Stomach (tissue), 9 donors: ENCODE results near the gene AATK. TPM values are rescaled to one million over a fixed set of nuclear protein-coding genes. Genes with fewer than 3 reads are reported as not detected.

Source experiments
- DNase-seq, 2 donors: peaks; one replicate each; pipeline versions ENCODE4 v3.0.0 to v3.0.0-alpha.2; 2013 to 2019
- H3K27ac ChIP-seq, 5 donors: fragments of 200-600 bp in 4 of 5; sonication (generic) in 4 of 5; one replicate each; pipeline ENCODE4 v1.5.1; 2013 to 2019; ENCODE audit warnings: mild to moderate bottlenecking in 1 of 5, moderate library complexity in 1 of 5
- H3K27me3 ChIP-seq, 3 donors: fragments of 200-600 bp; sonication (generic); one replicate each; pipeline ENCODE4 v1.5.1; 2017 to 2019; ENCODE audit warnings: mixed run types in 1 of 3
- H3K36me3 ChIP-seq, 4 donors: fragments of 200-600 bp; sonication (generic); 1 replicate in 3 of 4; 2 replicates in 1 of 4; pipeline ENCODE4 v1.5.1; 2016 to 2019
- H3K4me1 ChIP-seq, 4 donors: fragments of 200-600 bp; sonication (generic); one replicate each; pipeline ENCODE4 v1.5.1; 2016 to 2019
- H3K4me3 ChIP-seq, 4 donors: fragments of 200-600 bp; sonication (generic) in 3 of 4; one replicate each; pipeline ENCODE4 v1.5.1; 2016 to 2019; ENCODE audit warnings: mild to moderate bottlenecking in 1 of 4
- H3K9me3 ChIP-seq, 4 donors: fragments of 200-600 bp; sonication (generic); one replicate each; pipeline ENCODE4 v1.5.1; 2016 to 2019
- EP300 ChIP-seq: sonication (generic); formaldehyde crosslinking; IDR thresholded peaks from one replicate; pipeline ENCODE4 v1.6.1; 2017; ENCODE audit warnings: antibody characterized with exemption
- POLR2A ChIP-seq, 4 donors: fragments of 450-650 bp; IDR thresholded peaks; one replicate each; pipeline ENCODE4 v1.6.1; 2016; ENCODE audit warnings: antibody characterized with exemption in 4 of 4, control low read depth in 2 of 4, mild to moderate bottlenecking in 1 of 4, moderate library complexity in 1 of 4
- POLR2AphosphoS5 ChIP-seq, 3 donors: sonication (generic); formaldehyde crosslinking; IDR thresholded peaks; one replicate each; pipeline ENCODE4 v1.6.1; 2016; ENCODE audit warnings: antibody characterized with exemption in 3 of 3
- WGBS, 5 donors: extraction: QIAGEN DNeasy Blood & Tissue Kit in 3 of 5; methylation state at CpG; one replicate each; pipeline versions ENCODE4 v1.1.5 to v1.1.7; 2013 to 2018; 5-methylcytosine and 5-hydroxymethylcytosine counted together
- intact Hi-C: fragments of 100-400 bp; cut with DNase I; formaldehyde crosslinking; loops from one replicate; pipeline ENCODE4 v1.15.1; 2023; ENCODE audit warnings: low total_unique reads
- polyA plus RNA-seq, 3 donors: library from polyadenylated mRNA; stranded (reverse); fragments of 200-250 nt; gene quantifications; one replicate each; pipeline ENCODE4 v1.2.3, GENCODE V29; 2013
- total RNA-seq, 5 donors: library from RNA; depleted of rRNA; stranded (reverse); fragments of >200 nt; gene quantifications; one replicate each; pipeline versions ENCODE4 v1.1.0 to v1.2.3, GENCODE V29; 2014 to 2016
- TF ChIP-seq, protein P1 (sequence below), 7 experiments: fragments of 450-650 bp in 4 of 7; fragments of 200-600 bp in 3 of 7; sonication (generic) in 3 of 7; IDR thresholded peaks; one replicate each; pipeline ENCODE4 v1.5.1; 2016 to 2019; ENCODE audit warnings: antibody characterized with exemption in 7 of 7, control low read depth in 2 of 7, mild to moderate bottlenecking in 1 of 7
- donor health status: healthy with polysubstance abuse.
- donor health status: Bipolar disorder and iron deficiency.
- donor health status: healthy.

AATK gene
- total and polyA plus RNA-seq, 8 donors: 0.87 to 31.7 (median 7.3) TPM

DNA sequence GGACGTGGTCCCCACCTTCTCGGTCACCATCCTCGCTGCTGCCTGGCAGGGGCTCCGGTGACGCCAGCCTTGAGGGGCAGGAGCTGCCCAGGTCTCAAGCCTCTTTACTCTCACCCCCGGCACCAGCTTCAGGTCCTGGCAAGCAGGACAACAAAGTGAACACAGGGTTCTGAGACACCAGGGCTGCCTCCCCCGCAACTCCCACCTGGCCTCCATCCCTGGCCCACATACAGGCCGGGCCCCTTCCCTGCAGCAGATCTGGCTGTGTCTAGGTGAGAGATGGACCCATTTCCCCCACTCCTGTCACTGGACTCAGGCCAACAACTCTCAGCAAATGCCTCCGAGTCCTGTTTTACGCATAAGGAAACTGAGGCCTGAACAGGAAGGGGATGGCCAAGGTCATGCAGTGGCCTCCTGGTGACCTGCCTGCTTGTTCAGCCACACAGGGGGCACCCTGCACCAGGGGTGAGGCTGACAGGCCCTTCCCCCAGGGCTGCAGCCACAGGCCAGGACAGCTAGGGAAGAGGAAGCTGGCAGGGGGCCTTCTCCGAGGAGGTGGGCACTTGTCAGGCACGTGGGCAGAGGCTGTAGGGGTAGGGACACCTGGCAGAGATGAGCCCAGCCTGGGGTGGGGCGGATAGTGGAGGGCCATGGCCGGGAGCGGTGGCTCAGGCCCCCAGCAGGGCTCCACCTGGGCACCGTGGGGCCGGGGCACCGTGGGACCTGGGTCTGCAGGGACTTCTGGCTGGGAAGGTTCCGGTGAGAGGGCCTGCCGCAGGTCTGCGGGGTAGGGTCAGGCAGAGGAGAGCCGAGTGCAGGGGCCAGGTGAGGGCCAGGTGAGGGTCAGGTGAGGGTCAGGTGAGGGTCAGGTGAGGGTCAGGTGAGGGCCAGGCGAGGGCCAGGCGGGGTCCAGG lies 47.5 kb downstream of the AATK start:
- TF ChIP-seq POLR2AphosphoS5 (IDR thresholded peaks at IDR 0.05): no peak
- TF ChIP-seq EP300: no peak
- TF ChIP-seq, protein P1, sequence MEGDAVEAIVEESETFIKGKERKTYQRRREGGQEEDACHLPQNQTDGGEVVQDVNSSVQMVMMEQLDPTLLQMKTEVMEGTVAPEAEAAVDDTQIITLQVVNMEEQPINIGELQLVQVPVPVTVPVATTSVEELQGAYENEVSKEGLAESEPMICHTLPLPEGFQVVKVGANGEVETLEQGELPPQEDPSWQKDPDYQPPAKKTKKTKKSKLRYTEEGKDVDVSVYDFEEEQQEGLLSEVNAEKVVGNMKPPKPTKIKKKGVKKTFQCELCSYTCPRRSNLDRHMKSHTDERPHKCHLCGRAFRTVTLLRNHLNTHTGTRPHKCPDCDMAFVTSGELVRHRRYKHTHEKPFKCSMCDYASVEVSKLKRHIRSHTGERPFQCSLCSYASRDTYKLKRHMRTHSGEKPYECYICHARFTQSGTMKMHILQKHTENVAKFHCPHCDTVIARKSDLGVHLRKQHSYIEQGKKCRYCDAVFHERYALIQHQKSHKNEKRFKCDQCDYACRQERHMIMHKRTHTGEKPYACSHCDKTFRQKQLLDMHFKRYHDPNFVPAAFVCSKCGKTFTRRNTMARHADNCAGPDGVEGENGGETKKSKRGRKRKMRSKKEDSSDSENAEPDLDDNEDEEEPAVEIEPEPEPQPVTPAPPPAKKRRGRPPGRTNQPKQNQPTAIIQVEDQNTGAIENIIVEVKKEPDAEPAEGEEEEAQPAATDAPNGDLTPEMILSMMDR (IDR thresholded peaks at IDR 0.05): no peak
- no peak for TF ChIP-seq POLR2A (IDR thresholded peaks at IDR 0.05)
- Histone ChIP-seq H3K4me3 (peak overlapping the region in 3 of 4 donors; percentile 41 to 45 (median 44)), H3K4me1 (peaks cover 17 to 40% (median 26%) of the 10 kb centered on the region in 4 donors), H3K27ac (peak overlapping the region in 3 of 5 donors; percentile 24 to 82 (median 68)), H3K9me3 (no peaks in the 10 kb centered on the region), H3K27me3 (peaks cover 0 to 22% (median 0%) of the 10 kb centered on the region in 3 donors), H3K36me3 (peaks cover 8 to 46% (median 26%) of the 10 kb centered on the region in 4 donors)
- no peak for DNase-seq
- intact Hi-C loops: no loop called here
- 43 to 59% (median 57%) methylated on average over 18 to 24 of the region's 24 CpGs for WGBS, 5 donors

DNA sequence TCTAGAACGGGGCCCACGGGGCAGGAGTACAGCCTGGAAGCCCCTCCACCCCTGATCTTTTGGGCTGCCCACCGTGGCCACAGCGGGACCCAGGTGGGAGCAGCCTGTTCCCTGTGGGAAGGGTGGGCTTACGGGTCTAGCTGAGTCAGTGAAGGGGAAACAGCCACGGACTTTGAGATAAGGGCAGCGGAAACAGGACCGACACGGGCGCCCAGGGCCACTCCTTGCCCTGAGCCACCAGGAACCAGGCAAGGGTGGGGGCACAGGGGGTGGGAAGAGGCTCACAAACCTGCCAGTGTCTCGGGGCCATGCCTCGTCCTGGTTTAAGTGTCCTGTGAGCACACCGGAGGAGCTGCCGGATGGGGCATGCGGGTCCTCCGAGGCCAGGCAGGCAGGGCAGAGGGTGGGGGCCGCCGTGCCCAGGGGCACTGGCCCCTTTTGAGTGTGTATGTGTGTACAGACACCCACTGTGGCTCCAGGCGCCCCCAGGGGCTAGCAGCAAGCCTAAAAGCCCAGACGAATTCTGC lies 48.3 kb downstream of the AATK start:
- no peaks in the 10 kb centered on the region for H3K9me3 ChIP-seq
- 45 to 69% (median 60%) methylated on average over 14 to 20 of the region's 20 CpGs for WGBS, 5 donors
- intact Hi-C loops: no loop called here
- no peak overlapping the region for H3K4me3 ChIP-seq
- no peak for TF ChIP-seq EP300
- TF ChIP-seq POLR2AphosphoS5 (IDR thresholded peaks at IDR 0.05): no peak
- peaks cover 0 to 15% (median 0%) of the 10 kb centered on the region in 3 donors for H3K27me3 ChIP-seq
- peaks cover 17 to 40% (median 26%) of the 10 kb centered on the region in 4 donors for H3K4me1 ChIP-seq
- DNase-seq: no peak
- H3K36me3 ChIP-seq: peaks cover 8 to 51% (median 32%) of the 10 kb centered on the region in 4 donors
- peak overlapping the region in 3 of 5 donors; percentile 3 to 24 (median 14) for H3K27ac ChIP-seq

DNA sequence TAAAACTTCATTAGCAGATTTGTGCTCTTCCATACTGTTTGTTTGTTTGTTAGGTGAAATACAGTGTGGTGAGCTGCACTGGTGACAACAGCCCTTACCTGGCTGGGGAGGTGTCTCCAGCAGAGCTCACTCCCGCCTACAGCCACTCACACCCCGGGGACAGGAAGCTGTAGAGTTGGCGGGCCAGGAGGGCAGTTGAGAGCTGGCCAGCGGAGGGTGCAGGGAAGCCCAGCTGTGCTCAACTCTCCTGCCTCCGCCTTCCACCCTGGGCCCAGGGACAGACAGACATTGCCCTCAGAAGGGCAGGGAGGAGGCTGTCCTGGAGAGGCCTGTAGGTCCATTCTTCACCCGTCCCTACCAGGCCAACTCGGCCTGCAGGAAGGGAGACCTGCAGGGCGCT lies 49.3 kb downstream of the AATK start:
- H3K9me3 ChIP-seq: no peaks in the 10 kb centered on the region
- intact Hi-C loops: no loop called here
- 47 to 66% (median 57%) methylated on average over 6 to 8 of the region's 8 CpGs for WGBS, 5 donors
- H3K27ac ChIP-seq: no peak overlapping the region
- peaks cover 0 to 6% (median 0%) of the 10 kb centered on the region in 3 donors for H3K27me3 ChIP-seq
- TF ChIP-seq POLR2A (IDR thresholded peaks at IDR 0.05) (no peak), EP300 (no peak), POLR2AphosphoS5 (IDR thresholded peaks at IDR 0.05) (no peak)
- TF ChIP-seq, protein P1 (IDR thresholded peaks at IDR 0.05): no peak
- DNase-seq: peak in 1 of 2 donors; percentile 67
- H3K4me3 ChIP-seq: no peak overlapping the region
- peaks cover 17 to 40% (median 26%) of the 10 kb centered on the region in 4 donors for H3K4me1 ChIP-seq
- H3K36me3 ChIP-seq: peaks cover 15 to 55% (median 42%) of the 10 kb centered on the region in 4 donors

DNA sequence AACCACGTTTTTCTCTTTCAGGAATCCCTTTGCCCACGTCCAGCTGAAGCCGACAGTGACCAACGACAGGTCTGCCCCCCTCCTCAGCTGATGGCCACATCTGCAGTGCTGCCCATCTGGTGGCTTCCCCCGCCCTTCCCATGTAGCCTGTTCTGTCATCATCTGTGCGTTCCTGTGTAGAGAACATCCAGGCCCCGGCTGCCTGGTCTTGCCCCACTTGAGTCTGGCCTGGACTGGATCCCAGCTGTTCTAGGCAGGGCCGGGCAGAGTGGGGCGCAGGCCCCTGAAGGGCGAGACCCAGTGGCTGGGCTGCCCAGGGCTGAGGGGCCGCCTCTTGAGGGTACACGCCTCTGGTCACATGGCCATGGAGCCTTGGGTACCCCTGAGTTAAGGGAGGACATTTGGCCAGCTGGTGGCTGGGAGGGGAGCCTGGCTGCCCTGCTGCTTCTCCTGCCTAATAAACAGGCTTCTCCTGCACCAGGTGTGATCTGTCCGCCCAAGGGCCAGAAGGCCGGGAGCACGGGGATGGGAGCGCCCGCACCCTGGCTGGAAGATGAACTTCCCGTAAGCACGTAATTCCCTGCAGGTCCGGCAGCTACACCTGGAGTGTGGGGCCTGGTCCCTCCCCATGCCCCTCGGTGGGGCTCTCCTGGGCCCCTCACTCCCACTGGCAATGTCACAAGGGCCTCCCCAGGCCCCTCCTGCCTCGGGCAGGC lies 50.1 kb downstream of the AATK start:
- TF ChIP-seq, protein P1 (IDR thresholded peaks at IDR 0.05): no peak
- TF ChIP-seq POLR2A (IDR thresholded peaks at IDR 0.05) (no peak), POLR2AphosphoS5 (IDR thresholded peaks at IDR 0.05) (no peak), EP300 (no peak)
- intact Hi-C loops: no loop called here
- 69 to 81% (median 76%) methylated on average over 13 to 22 of the region's 22 CpGs for WGBS, 5 donors

More for the DNA sequence above, 50.1 kb downstream of the AATK start:
- no peaks in the 10 kb centered on the region for H3K9me3 ChIP-seq
- H3K4me1 ChIP-seq: peaks cover 17 to 40% (median 26%) of the 10 kb centered on the region in 4 donors
- no peak for DNase-seq
- H3K27me3 ChIP-seq: no peaks in the 10 kb centered on the region
- peak overlapping the region in 1 of 5 donors; percentile 18 for H3K27ac ChIP-seq
- H3K36me3 ChIP-seq: peaks cover 16 to 57% (median 50%) of the 10 kb centered on the region in 4 donors
- H3K4me3 ChIP-seq: no peak overlapping the region
